ENCODE results near the gene SYTL2.

- no peak for TF ChIP-seq CTCF (IDR thresholded peaks at IDR 0.05; ENCODE audit: low read length)
- TF ChIP-seq EZH2 (IDR thresholded peaks at IDR 0.05; ENCODE audit: borderline replicate concordance, low read length) = no peak
Observed at GRCh38 chr11:85723088-85723487, 87.9 kb downstream of the SYTL2 start.

All from OCI-LY1 (cell line).